Neural cell (in vitro differentiated cells): ENCODE data around the gene CD2. TPM values are rescaled to one million over a fixed set of nuclear protein-coding genes. Genes with fewer than 3 reads are reported as not detected.

ENCODE experiments used
- H2AFZ ChIP-seq: fragments of 200-600, 300-800 bp; sonication (generic), shearing (Covaris generic); 2 replicates; pipeline ENCODE4 v1.6.0; 2014; ENCODE audit warnings: low read depth, mild to moderate bottlenecking, antibody characterized with exemption, low read length, moderate library complexity
- H3F3A ChIP-seq: fragments of 200-600 bp; shearing (Covaris generic); 2 replicates; pipeline ENCODE4 v1.6.1; 2016; ENCODE audit warnings: mild to moderate bottlenecking, moderate library complexity, mixed read lengths, antibody characterized with exemption, low read length; ENCODE audit not compliant: insufficient read depth, poor library complexity, severe bottlenecking
- H3K27ac ChIP-seq: fragments of 200-600, 300-800 bp; sonication (generic), shearing (Covaris generic); 2 replicates; pipeline ENCODE4 v1.5.1; 2014; ENCODE audit warnings: mild to moderate bottlenecking, low read length, moderate library complexity
- H3K27me3 ChIP-seq: fragments of 300-800, 200-600 bp; sonication (generic), shearing (Covaris generic); 2 replicates; pipeline ENCODE4 v1.6.0; 2014; ENCODE audit warnings: mild to moderate bottlenecking, low read depth, low read length, moderate library complexity; ENCODE audit not compliant: insufficient read depth
- H3K36me3 ChIP-seq: fragments of 300-800, 200-600 bp; sonication (generic), shearing (Covaris generic); 2 replicates; pipeline ENCODE4 v1.5.1; 2014; ENCODE audit warnings: mild to moderate bottlenecking, antibody characterized with exemption, low read length, moderate library complexity; ENCODE audit not compliant: insufficient read depth
- H3K4me2 ChIP-seq: fragments of 300-800, 200-600 bp; sonication (generic), shearing (Covaris generic); 2 replicates; pipeline ENCODE4 v1.6.0; 2014; ENCODE audit warnings: mild to moderate bottlenecking, low read length
- H3K4me3 ChIP-seq: fragments of 300-800, 200-600 bp; sonication (generic), shearing (Covaris generic); 2 replicates; pipeline ENCODE4 v1.5.1; 2014; ENCODE audit warnings: mild to moderate bottlenecking, low read length, moderate library complexity
- H3K79me2 ChIP-seq: fragments of 200-600 bp; shearing (Covaris generic); replicated peaks from 2 replicates; pipeline ENCODE4 v1.6.0; 2014; ENCODE audit warnings: mild to moderate bottlenecking, low read length, moderate library complexity; ENCODE audit not compliant: insufficient read depth
- H3K9ac ChIP-seq: fragments of 300-800, 200-600 bp; sonication (generic), shearing (Covaris generic); 2 replicates; pipeline ENCODE4 v1.6.1; 2016; ENCODE audit warnings: mild to moderate bottlenecking, low read length, mixed read lengths
- H3K9me2 ChIP-seq: fragments of 200-600 bp; shearing (Covaris generic); 2 replicates; pipeline ENCODE4 v1.6.1; 2016; ENCODE audit warnings: mild to moderate bottlenecking, low read length, mixed read lengths; ENCODE audit not compliant: insufficient read depth
- H3K9me3 ChIP-seq: fragments of 200-600, 300-800 bp; sonication (generic), shearing (Covaris generic); 2 replicates; pipeline ENCODE4 v1.6.1; 2016; ENCODE audit warnings: mild to moderate bottlenecking, mixed run types, low read length, moderate library complexity, mixed read lengths
- H4K20me1 ChIP-seq: fragments of 200-600 bp; shearing (Covaris generic); 2 replicates; pipeline ENCODE4 v1.6.1; 2016; ENCODE audit warnings: mild to moderate bottlenecking, mixed run types; ENCODE audit not compliant: insufficient read depth
- CTCF ChIP-seq: fragments of 450-650 bp; IDR thresholded peaks from 2 replicates; pipeline ENCODE4 v1.5.1; 2014; ENCODE audit warnings: antibody characterized with exemption, mild to moderate bottlenecking, moderate library complexity; ENCODE audit not compliant: poor library complexity, severe bottlenecking
- EP300 ChIP-seq: fragments of 450-650 bp; conservative IDR thresholded peaks from 2 replicates; pipeline ENCODE4 v1.6.1; 2014; ENCODE audit warnings: antibody characterized with exemption, mild to moderate bottlenecking, moderate library complexity; ENCODE audit not compliant: poor library complexity, severe bottlenecking
- EZH2 ChIP-seq: fragments of 200-600, 300-800 bp; shearing (Covaris generic), sonication (generic); IDR thresholded peaks from 2 replicates; pipeline ENCODE4 v1.6.1; 2014; ENCODE audit warnings: antibody characterized with exemption, low read length, borderline replicate concordance, mild to moderate bottlenecking; ENCODE audit not compliant: insufficient read depth, poor library complexity, severe bottlenecking
- MXI1 ChIP-seq: fragments of 450-650 bp; conservative IDR thresholded peaks from 2 replicates; pipeline ENCODE4 v1.6.1; 2014; ENCODE audit warnings: antibody characterized with exemption, mild to moderate bottlenecking; ENCODE audit not compliant: poor library complexity, severe bottlenecking
- POLR2AphosphoS5 ChIP-seq: IDR thresholded peaks from 2 replicates; pipeline ENCODE4 v1.6.1; 2012
- RAD21 ChIP-seq: fragments of 450-650 bp; conservative IDR thresholded peaks from 2 replicates; pipeline ENCODE4 v1.6.1; 2014; ENCODE audit warnings: antibody characterized with exemption, mild to moderate bottlenecking, moderate library complexity
- REST ChIP-seq: IDR thresholded peaks from 2 replicates; pipeline ENCODE4 v1.6.1; 2012; ENCODE audit warnings: borderline replicate concordance
- SMC3 ChIP-seq: fragments of 450-650 bp; conservative IDR thresholded peaks from 2 replicates; pipeline ENCODE4 v1.6.1; 2014; ENCODE audit warnings: antibody characterized with exemption, mild to moderate bottlenecking, moderate library complexity; ENCODE audit not compliant: poor library complexity
- TAF1 ChIP-seq: IDR thresholded peaks from 2 replicates; pipeline ENCODE4 v1.6.1; 2012; ENCODE audit warnings: low read depth
- polyA plus RNA-seq: library from polyadenylated mRNA; depleted of rRNA; stranded (reverse); fragments of >200 nt; gene quantifications from 2 replicates; pipeline ENCODE4 v1.2.3, GENCODE V29; 2014

CD2 gene
- polyA plus RNA-seq, 1 donor from 2014 or later: not detected

GRCh38 chr1:116764906-116765862 lies 11.0 kb downstream of the CD2 start:
- Histone ChIP-seq H4K20me1 (no peaks in the 10 kb centered on the region), H3K27ac (no peak overlapping the region), H3K9me2 (no peaks in the 10 kb centered on the region), H2AFZ (no peak overlapping the region), H3F3A (no peaks in the 10 kb centered on the region), H3K9ac (no peak overlapping the region), H3K79me2 (no peaks in the 10 kb centered on the region), H3K36me3 (no peaks in the 10 kb centered on the region), H3K4me3 (no peak overlapping the region), H3K27me3 (no peaks in the 10 kb centered on the region), H3K4me2 (no peak overlapping the region), H3K9me3 (no peaks in the 10 kb centered on the region)
- TF ChIP-seq MXI1 (no peak), TAF1 (no peak)

GRCh38 chr1:116765962-116766361 lies 11.7 kb downstream of the CD2 start:
- Histone ChIP-seq H4K20me1 (no peaks in the 10 kb centered on the region), H3K9me3 (no peaks in the 10 kb centered on the region), H3K79me2 (no peaks in the 10 kb centered on the region), H3F3A (no peaks in the 10 kb centered on the region), H3K36me3 (no peaks in the 10 kb centered on the region), H3K4me3 (no peak overlapping the region), H3K27ac (no peak overlapping the region), H2AFZ (no peak overlapping the region), H3K9ac (no peak overlapping the region), H3K9me2 (no peaks in the 10 kb centered on the region), H3K27me3 (no peaks in the 10 kb centered on the region), H3K4me2 (no peak overlapping the region)
- TF ChIP-seq CTCF: no peak
- TF ChIP-seq MXI1: no peak
- no peak for TF ChIP-seq TAF1
- no peak for TF ChIP-seq EP300
- TF ChIP-seq POLR2AphosphoS5: no peak
- no peak for TF ChIP-seq SMC3
- TF ChIP-seq EZH2: no peak
- TF ChIP-seq REST: no peak
- TF ChIP-seq RAD21: no peak
